ENCODE data around the gene CAPN9. TPM values are rescaled to one million over a fixed set of nuclear protein-coding genes. Genes with fewer than 3 reads are reported as not detected.

Gene CAPN9
- total RNA-seq, 4 donors from 2014 or later = 1.2 TPM; not detected in 3

DNA sequence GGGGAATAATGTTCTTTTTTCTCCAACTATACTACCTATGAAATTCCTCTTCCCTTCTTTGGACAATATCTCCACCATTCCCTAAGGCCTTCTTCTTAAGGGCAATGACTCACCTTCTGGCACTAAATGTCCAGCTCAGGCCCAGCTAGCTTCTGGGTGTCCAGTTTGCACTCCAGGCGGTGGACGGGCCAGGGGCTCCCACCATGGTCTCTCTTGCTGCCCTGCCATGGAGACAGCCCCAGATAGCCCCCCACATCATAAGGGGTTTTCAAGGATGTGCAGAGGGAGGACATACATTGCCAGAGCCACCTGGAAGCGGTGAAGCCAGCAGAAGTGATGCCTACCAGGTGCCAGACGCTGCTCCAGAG lies 77.3 kb downstream of the CAPN9 start:
- 63 to 100% methylated on average over 1 of the region's 4 CpGs for WGBS, 2 donors (ENCODE audit: low coverage in 1 of 2)
- Histone ChIP-seq H3K4me3 (no peak overlapping the region), H3K36me3 (no peaks in the 10 kb centered on the region), H3K4me1 (peaks cover 0 to 68% (median 26%) of the 10 kb centered on the region in 3 donors), H3K9me3 (no peaks in the 10 kb centered on the region), H3K27ac (peak overlapping the region in 3 of 4 donors; percentile 53 to 68 (median 56)), H3K27me3 (no peaks in the 10 kb centered on the region)
- TF ChIP-seq POLR2AphosphoS5 (IDR thresholded peaks at IDR 0.05) = no peak
- TF ChIP-seq, protein P1, sequence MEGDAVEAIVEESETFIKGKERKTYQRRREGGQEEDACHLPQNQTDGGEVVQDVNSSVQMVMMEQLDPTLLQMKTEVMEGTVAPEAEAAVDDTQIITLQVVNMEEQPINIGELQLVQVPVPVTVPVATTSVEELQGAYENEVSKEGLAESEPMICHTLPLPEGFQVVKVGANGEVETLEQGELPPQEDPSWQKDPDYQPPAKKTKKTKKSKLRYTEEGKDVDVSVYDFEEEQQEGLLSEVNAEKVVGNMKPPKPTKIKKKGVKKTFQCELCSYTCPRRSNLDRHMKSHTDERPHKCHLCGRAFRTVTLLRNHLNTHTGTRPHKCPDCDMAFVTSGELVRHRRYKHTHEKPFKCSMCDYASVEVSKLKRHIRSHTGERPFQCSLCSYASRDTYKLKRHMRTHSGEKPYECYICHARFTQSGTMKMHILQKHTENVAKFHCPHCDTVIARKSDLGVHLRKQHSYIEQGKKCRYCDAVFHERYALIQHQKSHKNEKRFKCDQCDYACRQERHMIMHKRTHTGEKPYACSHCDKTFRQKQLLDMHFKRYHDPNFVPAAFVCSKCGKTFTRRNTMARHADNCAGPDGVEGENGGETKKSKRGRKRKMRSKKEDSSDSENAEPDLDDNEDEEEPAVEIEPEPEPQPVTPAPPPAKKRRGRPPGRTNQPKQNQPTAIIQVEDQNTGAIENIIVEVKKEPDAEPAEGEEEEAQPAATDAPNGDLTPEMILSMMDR (IDR thresholded peaks at IDR 0.05) = no peak
- TF ChIP-seq POLR2A (IDR thresholded peaks at IDR 0.05) = no peak
- no peak for TF ChIP-seq EP300 (IDR thresholded peaks at IDR 0.05)
- no peak for ATAC-seq

DNA sequence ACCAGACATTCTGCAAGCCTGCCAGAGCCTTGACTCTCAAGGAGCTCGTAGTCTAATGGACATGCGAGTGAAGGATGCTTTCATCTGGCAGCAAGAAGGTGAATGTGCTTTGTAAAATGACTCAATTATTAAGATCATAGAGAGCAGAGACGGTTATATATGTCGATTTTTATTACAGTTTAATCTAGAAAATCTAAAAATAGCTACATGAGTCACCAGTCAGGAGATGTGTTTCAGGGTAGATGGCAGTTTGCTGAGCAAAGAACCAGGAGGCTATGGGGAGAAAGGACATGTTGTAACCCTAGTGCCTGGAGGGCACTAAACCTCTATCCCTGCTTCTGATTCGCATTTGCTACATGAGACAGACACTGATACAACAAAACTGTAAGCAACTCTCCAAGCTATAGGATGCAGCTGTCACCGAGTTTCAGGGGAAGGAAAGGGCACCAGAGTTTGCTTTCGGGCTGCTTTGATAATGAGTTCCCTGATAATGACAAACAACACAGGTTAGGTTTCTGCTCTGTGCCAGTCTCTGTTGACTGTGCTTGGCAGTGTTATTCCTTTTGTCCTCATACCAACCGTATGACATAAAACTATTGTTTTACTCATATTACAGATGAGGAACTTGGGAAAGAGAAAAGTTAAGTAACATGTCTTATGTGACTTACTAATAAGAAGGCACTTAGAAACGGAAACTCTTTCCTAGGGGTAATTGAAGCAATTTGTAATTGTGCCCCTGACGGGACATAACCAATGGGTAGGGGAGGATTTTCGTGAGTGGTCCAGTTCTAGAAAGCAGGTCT lies 77.9 kb downstream of the CAPN9 start:
- H3K27ac ChIP-seq = peak overlapping the region in 3 of 4 donors; percentile 53 to 68 (median 56)
- peak; percentile 41 for ATAC-seq

DNA sequence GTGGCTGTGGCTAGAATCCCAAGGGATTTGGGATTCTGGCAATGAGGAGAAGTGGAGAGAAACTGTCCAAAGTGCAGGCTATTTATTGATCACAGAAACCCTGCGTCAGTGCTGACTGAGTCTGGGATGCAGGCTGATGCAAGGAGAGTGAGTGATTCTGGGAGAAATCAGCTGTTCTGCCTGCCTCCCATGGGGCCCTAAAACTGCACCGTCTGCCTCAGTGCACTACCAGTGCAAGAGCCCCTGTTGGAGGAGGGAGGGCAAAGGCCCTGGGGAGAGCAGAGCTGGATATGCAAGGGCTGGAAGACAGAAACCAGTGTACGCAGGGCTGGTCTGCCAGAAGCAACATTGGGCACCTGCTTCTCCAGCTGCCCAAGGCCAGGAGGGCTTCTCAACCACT lies 78.6 kb downstream of the CAPN9 start:
- WGBS, 2 donors (ENCODE audit: low coverage in 1 of 2) = 43 to 80% methylated on average over 1 of the region's 3 CpGs
- Histone ChIP-seq H3K36me3 (no peaks in the 10 kb centered on the region), H3K27ac (peak overlapping the region in 3 of 4 donors; percentile 53 to 68 (median 56)), H3K27me3 (no peaks in the 10 kb centered on the region), H3K9me3 (no peaks in the 10 kb centered on the region), H3K4me3 (no peak overlapping the region), H3K4me1 (peaks cover 0 to 68% (median 26%) of the 10 kb centered on the region in 3 donors)
- TF ChIP-seq POLR2A (IDR thresholded peaks at IDR 0.05) (no peak), POLR2AphosphoS5 (IDR thresholded peaks at IDR 0.05) (no peak), EP300 (IDR thresholded peaks at IDR 0.05) (no peak)
- TF ChIP-seq, protein P1 (IDR thresholded peaks at IDR 0.05) = no peak
- no peak for ATAC-seq

More for the DNA sequence above, 77.9 kb downstream of the CAPN9 start:
- no peaks in the 10 kb centered on the region for H3K9me3 ChIP-seq
- 31 to 47% methylated on average over 9 to 10 of the region's 11 CpGs for WGBS, 2 donors (ENCODE audit: low coverage in 1 of 2)
- peak; percentile 2 for TF ChIP-seq POLR2AphosphoS5 (IDR thresholded peaks at IDR 0.05)
- no peak for TF ChIP-seq EP300 (IDR thresholded peaks at IDR 0.05)
- TF ChIP-seq POLR2A (IDR thresholded peaks at IDR 0.05) = no peak
- TF ChIP-seq, protein P1 (IDR thresholded peaks at IDR 0.05) = no peak
- peaks cover 0 to 68% (median 26%) of the 10 kb centered on the region in 3 donors for H3K4me1 ChIP-seq
- H3K4me3 ChIP-seq = no peak overlapping the region
- H3K36me3 ChIP-seq = no peaks in the 10 kb centered on the region
- no peaks in the 10 kb centered on the region for H3K27me3 ChIP-seq

DNA sequence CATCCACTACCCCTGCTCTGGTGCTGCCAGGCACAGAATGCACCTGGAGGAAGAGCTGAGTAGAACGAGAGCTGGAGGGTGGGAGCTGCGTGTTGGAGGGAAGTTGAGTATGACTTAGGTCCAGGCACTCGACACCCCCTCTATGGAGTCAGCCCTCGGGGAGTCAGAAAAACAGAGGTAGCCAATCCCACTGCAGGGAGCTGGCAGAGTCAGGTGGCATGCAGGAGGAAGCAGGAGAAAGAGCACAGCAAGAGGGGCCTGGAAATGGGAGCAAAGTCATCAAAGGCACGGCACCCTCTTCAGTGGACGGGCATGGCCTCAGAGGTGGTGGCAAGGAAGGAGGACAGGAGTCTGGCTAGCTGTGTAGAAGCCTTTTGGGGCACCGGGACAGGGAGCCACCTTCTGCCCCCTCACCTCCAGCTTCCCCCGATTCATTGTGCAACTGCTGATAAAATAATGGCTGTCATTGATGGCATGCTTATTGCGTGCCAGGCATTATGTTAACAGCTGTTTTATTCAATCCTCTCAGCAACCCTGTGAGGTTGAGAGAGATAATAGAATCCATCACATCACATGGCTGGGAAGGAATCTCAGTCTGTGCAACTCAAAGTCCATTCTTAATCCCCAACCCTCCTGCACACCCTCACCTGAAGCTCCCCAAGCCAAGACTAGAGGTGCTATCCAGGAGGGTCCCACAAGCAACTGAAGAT lies 79.1 kb downstream of the CAPN9 start:
- H3K36me3 ChIP-seq = no peaks in the 10 kb centered on the region
- WGBS, 2 donors (ENCODE audit: low coverage in 1 of 2) = 84 to 89% methylated on average over 3 to 7 of the region's 9 CpGs
- H3K4me1 ChIP-seq = peaks cover 0 to 70% (median 26%) of the 10 kb centered on the region in 3 donors
- H3K27me3 ChIP-seq = no peaks in the 10 kb centered on the region
- peak overlapping the region in 2 of 4 donors; percentile 56 to 68 for H3K27ac ChIP-seq
- H3K9me3 ChIP-seq = no peaks in the 10 kb centered on the region
- no peak overlapping the region for H3K4me3 ChIP-seq
- ATAC-seq = no peak
- no peak for TF ChIP-seq POLR2AphosphoS5 (IDR thresholded peaks at IDR 0.05)
- no peak for TF ChIP-seq POLR2A (IDR thresholded peaks at IDR 0.05)
- no peak for TF ChIP-seq EP300 (IDR thresholded peaks at IDR 0.05)
- TF ChIP-seq, protein P1 (IDR thresholded peaks at IDR 0.05) = no peak

Data from gastroesophageal sphincter (tissue), 4 donors.